Lung (tissue), 12 donors: ENCODE data around the gene BMI1. TPM values are rescaled to one million over a fixed set of nuclear protein-coding genes. Genes with fewer than 3 reads are reported as not detected.
"Not testable (repeated sequence)": the region's sequence is repeated elsewhere in the genome, so short reads cannot be mapped to it uniquely, and the experiment has no call there.

Source experiments
- ATAC-seq: fragments of 200-7000 bp; cut with Tn5 transposase; one replicate; pipeline ENCODE4 v1.9.1; 2020; ENCODE audit warnings: moderate number of reproducible peaks; ENCODE audit not compliant: insufficient read depth, low FRiP score
- DNase-seq, 3 donors: peaks; one replicate each; pipeline ENCODE4 v3.0.0-alpha.2; 2013 to 2017
- H3K27ac ChIP-seq, 2 donors: one replicate each; pipeline ENCODE4 v1.5.1; 2013; ENCODE audit warnings: mild to moderate bottlenecking in 2 of 2, moderate library complexity in 2 of 2, control low read depth in 1 of 2, inconsistent platforms in 1 of 2, low read depth in 1 of 2, low read length in 1 of 2
- H3K27me3 ChIP-seq, 3 donors: one replicate each; pipeline ENCODE4 v1.5.1; 2013; ENCODE audit warnings: low read length in 2 of 3; ENCODE audit not compliant: control insufficient read depth in 3 of 3, insufficient read depth in 3 of 3
- H3K36me3 ChIP-seq, 4 donors: one replicate each; pipeline ENCODE4 v1.5.1; 2013; ENCODE audit warnings: low read length in 4 of 4, mild to moderate bottlenecking in 1 of 4, moderate library complexity in 1 of 4; ENCODE audit not compliant: control insufficient read depth in 4 of 4, insufficient read depth in 4 of 4
- H3K4me1 ChIP-seq, 5 donors: one replicate each; pipeline ENCODE4 v1.5.1; 2013; ENCODE audit warnings: low read length in 5 of 5, mild to moderate bottlenecking in 2 of 5, moderate library complexity in 1 of 5; ENCODE audit not compliant: control insufficient read depth in 5 of 5, insufficient read depth in 5 of 5
- H3K4me3 ChIP-seq: one replicate; pipeline ENCODE4 v1.5.1; 2013; ENCODE audit warnings: mild to moderate bottlenecking, control low read depth, moderate library complexity
- H3K9ac ChIP-seq, 2 donors: one replicate each; pipeline ENCODE4 v1.5.1; 2013; ENCODE audit warnings: low read length in 2 of 2, control low read depth in 1 of 2; ENCODE audit not compliant: insufficient read depth in 1 of 2
- H3K9me3 ChIP-seq, 4 donors: one replicate each; pipeline ENCODE4 v1.5.1; 2013; ENCODE audit warnings: low read length in 3 of 4, mild to moderate bottlenecking in 1 of 4, moderate library complexity in 1 of 4; ENCODE audit not compliant: control insufficient read depth in 4 of 4, insufficient read depth in 3 of 4
- CTCF ChIP-seq: IDR thresholded peaks from 2 replicates; pipeline ENCODE4 v1.5.1; 2012; ENCODE audit warnings: mild to moderate bottlenecking; ENCODE audit errors: control extremely low read depth, extremely low read depth
- WGBS, 2 donors: extraction: QIAGEN DNeasy Blood & Tissue Kit; methylation state at CpG; one replicate each; pipeline ENCODE4 v1.1.7; 2013; 5-methylcytosine and 5-hydroxymethylcytosine counted together
- polyA plus RNA-seq, 2 donors: library from polyadenylated mRNA; stranded (reverse); fragments of 200-250 nt; gene quantifications; one replicate each; pipeline ENCODE4 v1.2.1, GENCODE V29; 2013
- total RNA-seq, 2 donors: library from RNA; depleted of rRNA in 1 of 2; stranded (reverse); fragments of >200 nt in 1 of 2; gene quantifications; one replicate each; pipeline ENCODE4 v1.2.1, GENCODE V29; 2014 to 2021
- donor health status: control.
- donor health status: control.
- donor health status: Bipolar disorder and iron deficiency.
- donor health status: healthy.
- donor health status: DM: yes; HTN: yes; CAD: no.

The BMI1 gene
- total and polyA plus RNA-seq, 4 donors: 21.9 to 81.1 (median 31.6) TPM

GRCh38 chr10:22351131-22351703, 30.3 kb downstream of the BMI1 start:
- Histone ChIP-seq H3K36me3 (no peaks in the 10 kb centered on the region), H3K27me3 (peaks cover 3 to 26% (median 19%) of the 10 kb centered on the region in 3 donors), H3K4me1 (no peaks in the 10 kb centered on the region), H3K9ac (no peak overlapping the region), H3K27ac (no peak overlapping the region), H3K4me3 (no peak overlapping the region), H3K9me3 (no peaks in the 10 kb centered on the region)
- ATAC-seq (no peak), DNase-seq (no peak)
- no peak for TF ChIP-seq CTCF
- WGBS, 2 donors: 89 to 92% methylated on average over 5 of the region's 5 CpGs

GRCh38 chr10:22356324-22356873, 35.5 kb downstream of the BMI1 start:
- DNase-seq: no peak
- 85 to 90% methylated on average over 4 of the region's 4 CpGs for WGBS, 2 donors
- H3K9ac ChIP-seq: no peak overlapping the region

GRCh38 chr10:22357770-22358169, 36.9 kb downstream of the BMI1 start:
- not testable (repeated sequence) for ATAC-seq, H3K27me3 ChIP-seq, H3K9ac ChIP-seq, H3K4me3 ChIP-seq, H3K27ac ChIP-seq, H3K36me3 ChIP-seq, H3K4me1 ChIP-seq, DNase-seq, H3K9me3 ChIP-seq
- 79 to 84% methylated on average over 3 of the region's 4 CpGs for WGBS, 2 donors

More at GRCh38 chr10:22356324-22356873, 35.5 kb downstream of the BMI1 start:
- Histone ChIP-seq H3K36me3 (no peaks in the 10 kb centered on the region), H3K27ac (no peak overlapping the region), H3K27me3 (no peaks in the 10 kb centered on the region), H3K9me3 (no peaks in the 10 kb centered on the region), H3K4me1 (no peaks in the 10 kb centered on the region), H3K4me3 (no peak overlapping the region)
- TF ChIP-seq CTCF: no peak
- no peak for ATAC-seq

- Histone ChIP-seq H3K4me1 (no peaks in the 10 kb centered on the region), H3K27me3 (no peaks in the 10 kb centered on the region), H3K27ac (no peak overlapping the region), H3K36me3 (no peaks in the 10 kb centered on the region), H3K9ac (no peak overlapping the region), H3K9me3 (no peaks in the 10 kb centered on the region), H3K4me3 (no peak overlapping the region)
- 90 to 94% methylated on average over 6 of the region's 6 CpGs for WGBS, 2 donors
- DNase-seq (no peak), ATAC-seq (no peak)
- no peak for TF ChIP-seq CTCF
These were observed 42.4 kb downstream of the BMI1 start for GRCh38 chr10:22363305-22363704.
